CD4-positive, alpha-beta T cell treated with Interleukin-17A for 4 hours (primary cell): ENCODE results near the gene SIK3.

Source experiments
- DNase-seq: peaks from one replicate; pipeline ENCODE4 v3.0.0-alpha.2; 2020; ENCODE audit warnings: mixed read lengths

Gene SIK3

GRCh38 chr11:116857936-116858335, 240.3 kb downstream of the SIK3 start:
- DNase-seq: no peak

GRCh38 chr11:116857316-116857715, 240.9 kb downstream of the SIK3 start:
- no peak for DNase-seq

GRCh38 chr11:116856423-116856822, 241.8 kb downstream of the SIK3 start:
- no peak for DNase-seq

GRCh38 chr11:116855413-116855812, 242.8 kb downstream of the SIK3 start:
- DNase-seq: peak; percentile 43

- peak; percentile 72 for DNase-seq
These were observed 244.7 kb downstream of the SIK3 start for GRCh38 chr11:116853461-116854073.

DNA sequence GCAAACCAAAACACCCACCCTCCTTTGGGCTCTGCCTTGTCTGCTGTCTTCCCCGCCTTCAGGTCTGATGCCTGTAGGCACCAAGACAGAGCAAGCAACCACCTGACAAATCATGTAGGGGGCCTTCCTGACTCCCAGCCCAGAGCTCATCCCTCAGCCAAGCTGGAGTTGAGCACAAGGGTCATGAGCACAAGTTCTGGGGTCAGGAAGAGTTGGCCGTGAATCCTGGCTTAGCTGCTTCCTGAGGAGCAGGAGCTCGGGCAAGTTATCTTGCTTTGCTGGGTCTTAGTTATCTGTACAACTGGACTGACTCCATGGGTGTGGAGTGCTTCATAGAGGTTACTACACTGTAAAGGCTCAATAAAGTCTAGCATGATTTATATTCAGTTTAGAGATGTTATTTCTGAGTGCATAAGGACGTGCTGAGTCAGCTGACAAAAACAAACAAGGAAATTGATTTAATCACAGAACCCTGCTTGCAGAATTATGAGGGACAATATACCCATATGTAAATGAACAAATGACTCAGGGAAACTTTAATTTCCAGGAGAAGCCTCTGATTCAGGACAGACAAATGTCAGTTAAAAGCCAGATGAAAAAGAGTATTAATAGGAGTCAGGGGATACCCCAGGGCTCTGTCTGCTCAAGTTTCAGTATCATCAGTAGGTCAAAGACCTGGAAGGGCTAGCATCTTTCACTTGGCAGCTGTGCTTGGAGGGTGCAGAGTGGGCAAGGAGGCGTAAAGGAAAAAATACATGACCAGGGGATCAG, 245.8 kb downstream of the SIK3 start:
- no peak for DNase-seq

DNA sequence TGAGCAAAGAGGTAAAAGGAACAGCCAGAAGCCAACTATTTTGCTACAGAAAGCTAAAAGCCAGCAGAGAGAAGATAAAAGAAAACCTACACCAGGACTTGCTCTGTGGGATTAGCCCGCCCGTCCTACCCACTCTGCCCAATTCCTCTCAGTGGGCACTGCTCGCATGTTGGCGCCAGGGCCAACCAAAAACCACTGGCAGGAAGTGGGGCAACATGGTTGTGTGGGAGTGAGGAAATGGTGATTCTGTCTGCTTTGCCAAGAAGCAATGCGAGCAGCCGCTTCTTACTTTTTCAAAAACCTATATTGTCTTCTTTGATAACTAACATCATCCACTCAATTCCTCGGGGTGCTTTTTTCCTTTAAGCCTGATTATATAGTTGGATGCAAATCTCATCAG, 246.6 kb downstream of the SIK3 start:
- DNase-seq: peak; percentile 67

- no peak for DNase-seq
These were observed 248.7 kb downstream of the SIK3 start for GRCh38 chr11:116849486-116849885.

GRCh38 chr11:116849060-116849459, 249.2 kb downstream of the SIK3 start:
- DNase-seq: no peak

DNA sequence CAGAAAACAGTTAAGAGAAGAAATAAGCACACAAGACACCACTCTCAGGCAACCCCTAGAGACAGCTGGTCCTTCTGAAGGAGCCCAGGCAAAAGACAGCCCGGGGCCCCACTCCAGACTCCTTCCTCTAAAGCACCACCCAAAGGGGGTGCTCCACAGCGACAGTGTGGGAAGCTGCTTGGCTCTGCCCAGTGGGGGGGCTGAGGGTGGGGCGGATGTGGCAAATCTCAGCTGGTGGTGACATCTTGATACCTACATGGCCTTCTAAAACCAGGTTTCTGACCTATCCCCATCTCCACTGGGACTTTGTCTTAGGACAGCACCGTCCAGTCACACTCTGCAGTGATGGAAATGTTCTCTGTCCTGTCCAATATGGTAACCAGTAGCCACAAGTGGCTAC, 250.6 kb downstream of the SIK3 start:
- no peak for DNase-seq

DNA sequence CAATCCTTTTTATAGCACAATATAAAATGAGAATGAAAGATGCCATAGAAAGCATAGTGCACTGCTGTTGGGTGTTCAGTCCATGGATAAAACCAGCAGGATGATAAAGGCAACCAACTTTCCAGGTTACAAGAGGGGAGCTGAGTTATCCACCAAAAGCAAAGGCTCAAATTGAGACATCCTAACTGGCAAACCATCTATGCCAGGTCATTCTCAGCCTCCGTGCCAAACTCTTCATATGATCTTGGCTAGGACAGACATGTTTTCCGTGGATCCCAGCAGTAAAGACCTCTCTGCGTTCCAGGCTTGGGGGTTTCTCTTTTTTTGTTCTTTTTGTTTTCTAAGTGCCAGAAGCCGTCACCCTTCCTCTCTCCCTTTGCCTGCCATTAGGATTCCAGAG, 253.5 kb downstream of the SIK3 start:
- no peak for DNase-seq

DNA sequence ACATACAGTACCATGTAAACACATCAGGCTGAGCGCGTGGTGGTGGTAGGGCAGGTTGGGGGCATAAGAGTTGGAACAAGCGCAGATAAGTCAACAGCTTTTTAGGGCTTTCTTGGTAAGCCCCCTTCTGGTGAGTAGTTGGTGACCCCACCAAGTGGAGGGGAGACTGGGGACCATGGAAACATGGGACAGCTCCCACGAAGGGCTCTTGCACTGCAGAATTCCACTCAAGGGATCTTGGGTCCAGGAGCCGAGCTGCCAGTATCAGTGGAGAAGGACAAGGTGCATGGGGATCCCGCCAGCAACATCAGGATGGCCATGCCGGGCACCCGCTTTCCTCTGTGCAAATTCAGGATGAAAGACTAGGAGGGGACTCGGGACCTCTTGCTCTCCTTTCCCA, 254.6 kb downstream of the SIK3 start:
- DNase-seq: no peak

DNA sequence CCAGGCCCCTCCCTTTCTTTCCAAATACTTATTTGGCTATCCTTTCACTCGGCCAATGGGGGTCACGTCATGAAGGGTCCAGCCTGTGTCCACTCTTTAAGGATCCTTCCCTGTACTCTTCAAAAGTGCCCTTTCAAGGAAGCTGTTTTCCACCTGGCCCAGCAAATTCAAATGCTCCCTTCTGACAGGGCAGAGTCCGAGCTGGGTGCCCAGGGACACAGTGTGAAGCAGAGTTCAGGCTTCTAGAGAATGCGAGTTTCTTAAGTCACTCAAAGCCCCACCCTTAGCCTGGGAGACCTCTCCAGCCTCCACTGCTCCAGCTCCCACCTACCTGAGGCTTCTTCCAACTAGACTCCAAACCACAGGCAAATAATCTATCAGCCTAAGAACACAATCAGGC, 255.3 kb downstream of the SIK3 start:
- DNase-seq: no peak

- DNase-seq: no peak
These were observed 256.1 kb downstream of the SIK3 start for GRCh38 chr11:116842117-116842516.

GRCh38 chr11:116840746-116841296, 257.4 kb downstream of the SIK3 start:
- DNase-seq: no peak

DNA sequence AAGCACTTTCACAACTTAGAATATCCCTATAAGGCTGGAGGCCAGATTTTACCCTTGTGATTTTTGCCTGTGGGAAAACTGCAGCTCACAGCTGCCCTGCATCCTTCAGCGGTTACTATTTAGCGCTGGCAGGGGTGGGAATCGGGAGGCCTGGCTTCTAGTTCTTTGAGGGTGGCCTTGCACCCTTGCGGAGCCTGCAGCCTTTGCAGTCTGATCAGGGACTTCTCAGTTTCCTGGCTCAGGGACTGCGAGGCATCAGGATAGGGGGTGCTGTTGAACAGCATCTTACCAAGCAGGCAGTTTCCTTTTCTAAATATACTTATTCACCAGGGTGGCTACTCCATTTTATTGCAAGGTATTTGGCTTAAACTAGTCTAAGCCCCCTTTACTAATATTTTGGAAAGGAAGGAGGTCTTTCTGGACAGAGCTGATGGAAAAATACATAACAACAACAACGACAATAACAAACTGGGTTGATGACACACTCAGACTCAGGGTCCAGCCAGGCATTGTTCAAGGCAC, 257.9 kb downstream of the SIK3 start:
- DNase-seq: peak; percentile 18

DNA sequence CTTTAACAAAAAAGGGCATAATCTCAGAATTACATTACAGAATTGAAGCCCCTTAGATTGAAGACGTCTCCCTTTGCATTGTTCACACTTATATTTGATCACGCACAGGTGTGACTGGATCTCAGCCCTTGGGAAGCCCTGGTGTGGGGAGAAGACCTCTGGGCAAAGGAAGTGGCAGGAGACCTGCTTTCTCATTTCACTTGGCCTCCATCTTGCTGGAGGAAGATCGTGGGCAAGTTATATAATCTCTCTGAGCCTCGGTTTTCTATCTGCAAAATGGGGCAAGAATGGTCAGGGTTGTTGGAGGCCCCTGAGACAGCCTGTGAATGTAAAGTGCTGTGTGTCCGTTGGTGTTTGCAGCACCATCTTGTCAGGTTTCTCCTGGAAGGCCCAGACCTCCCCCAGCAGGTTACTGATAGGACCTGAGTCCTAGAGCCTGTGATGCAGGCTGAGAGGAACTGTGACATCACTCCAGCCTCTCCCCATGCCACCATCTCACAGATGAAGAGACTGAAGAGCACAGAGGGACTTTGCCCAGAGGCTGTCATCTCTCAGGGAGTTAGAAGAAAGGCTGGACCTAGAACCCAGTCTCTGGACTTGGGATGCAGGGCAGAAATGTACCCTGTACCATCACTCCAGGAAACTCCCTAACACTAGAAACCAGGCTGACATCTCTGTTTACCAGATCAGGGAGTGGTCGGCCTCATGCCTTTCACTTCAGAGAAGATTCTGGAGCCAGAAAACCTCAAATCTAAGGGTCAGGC, 259.7 kb downstream of the SIK3 start:
- DNase-seq: no peak

- no peak for DNase-seq
These were observed 260.8 kb downstream of the SIK3 start, which contains the start of gene APOA1 for GRCh38 chr11:116837231-116838091. Gene APOA1, minus strand, starts transcription at chr11:116837622. Its CDS starts 235 bp downstream, at chr11:116837387.

DNA sequence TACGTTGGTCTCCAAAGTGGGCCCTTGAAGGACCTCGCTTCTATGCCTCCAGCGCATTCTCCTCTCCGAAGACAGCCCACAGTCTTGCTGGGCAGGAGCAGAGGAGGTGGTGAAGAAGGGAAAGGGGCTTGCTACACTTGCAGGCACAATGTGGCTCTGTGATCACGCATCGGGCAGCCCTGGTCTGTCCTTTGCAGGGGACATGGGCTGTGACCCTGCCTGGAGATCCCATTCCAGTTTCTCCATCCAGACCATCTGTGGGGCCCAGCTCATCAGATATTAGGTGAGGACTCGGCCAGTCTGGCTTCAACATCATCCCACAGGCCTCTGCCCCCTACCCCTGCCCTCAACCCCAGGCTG, 261.6 kb downstream of the SIK3 start:
- no peak for DNase-seq

DNA sequence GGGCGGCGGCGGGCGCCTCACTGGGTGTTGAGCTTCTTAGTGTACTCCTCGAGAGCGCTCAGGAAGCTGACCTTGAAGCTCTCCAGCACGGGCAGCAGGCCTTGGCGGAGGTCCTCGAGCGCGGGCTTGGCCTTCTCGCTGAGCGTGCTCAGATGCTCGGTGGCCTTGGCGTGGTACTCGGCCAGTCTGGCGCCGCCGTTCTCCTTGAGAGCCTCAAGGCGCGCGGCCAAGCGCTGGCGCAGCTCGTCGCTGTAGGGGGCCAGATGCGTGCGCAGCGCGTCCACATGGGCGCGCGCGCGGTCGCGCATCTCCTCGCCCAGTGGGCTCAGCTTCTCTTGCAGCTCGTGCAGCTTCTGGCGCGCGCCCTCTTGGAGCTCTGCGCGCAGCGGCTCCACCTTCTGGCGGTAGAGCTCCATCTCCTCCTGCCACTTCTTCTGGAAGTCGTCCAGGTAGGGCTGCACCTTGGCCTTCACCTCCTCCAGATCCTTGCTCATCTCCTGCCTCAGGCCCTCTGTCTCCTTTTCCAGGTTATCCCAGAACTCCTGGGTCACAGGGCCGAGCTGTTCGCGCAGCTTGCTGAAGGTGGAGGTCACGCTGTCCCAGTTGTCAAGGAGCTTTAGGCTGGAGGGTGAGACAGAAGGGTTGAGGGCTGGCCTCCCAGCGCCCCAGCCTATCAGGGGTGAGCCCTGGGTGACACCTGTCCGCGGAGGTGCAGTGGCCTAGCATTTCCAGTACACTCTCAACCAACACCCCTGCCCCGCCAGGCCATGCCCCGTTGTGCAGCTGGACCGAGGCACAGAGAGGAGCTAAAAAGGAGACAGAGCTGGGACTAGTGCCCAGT, 262.2 kb downstream of the SIK3 start:
- peak; percentile 85 for DNase-seq

- DNase-seq: no peak
These were observed 263.0 kb downstream of the SIK3 start for GRCh38 chr11:116835042-116835772.
